Breast epithelium (tissue), 4 donors: ENCODE results near the gene CUL2. TPM values are rescaled to one million over a fixed set of nuclear protein-coding genes. Genes with fewer than 3 reads are reported as not detected.
A peak's percentile ranks its signal among the peaks of the same experiment; 100 is the strongest.

Experiments used
- DNase-seq, 2 donors: peaks; one replicate each; pipeline ENCODE4 v3.0.0-alpha.2; 2019; ENCODE audit warnings: low spot score in 2 of 2
- H3K27ac ChIP-seq, 2 donors: fragments of 200-600 bp; sonication (generic) in 1 of 2; one replicate each; pipeline ENCODE4 v1.5.1; 2016 to 2019; ENCODE audit warnings: mild to moderate bottlenecking in 1 of 2
- H3K27me3 ChIP-seq, 2 donors: fragments of 200-600 bp; sonication (generic) in 1 of 2; one replicate each; pipeline versions ENCODE4 v1.5.1 to v1.6.0; 2017 to 2019; ENCODE audit warnings: control low read depth in 1 of 2, mild to moderate bottlenecking in 1 of 2
- H3K36me3 ChIP-seq: fragments of 200-600 bp; one replicate; pipeline ENCODE4 v1.5.1; 2019
- H3K4me1 ChIP-seq, 2 donors: fragments of 200-600 bp; sonication (generic); one replicate each; pipeline ENCODE4 v1.5.1; 2016 to 2019; ENCODE audit warnings: control low read depth in 1 of 2
- H3K4me3 ChIP-seq, 3 donors: fragments of 200-600 bp; sonication (generic); 1 replicate in 2 of 3; 2 replicates in 1 of 3; pipeline ENCODE4 v1.5.1; 2016 to 2019; ENCODE audit warnings: mild to moderate bottlenecking in 3 of 3, moderate library complexity in 2 of 3
- H3K9me3 ChIP-seq, 2 donors: fragments of 200-600 bp; sonication (generic) in 1 of 2; one replicate each; pipeline ENCODE4 v1.5.1; 2016 to 2019; ENCODE audit warnings: control low read depth in 1 of 2
- CTCF ChIP-seq, 3 donors: fragments of 450-650 bp; IDR thresholded peaks; one replicate each; pipeline ENCODE4 v1.5.1; 2016 to 2017; ENCODE audit warnings: antibody characterized with exemption in 3 of 3, mild to moderate bottlenecking in 3 of 3, moderate library complexity in 3 of 3
- POLR2A ChIP-seq: fragments of 450-650 bp; IDR thresholded peaks from one replicate; pipeline ENCODE4 v1.6.1; 2016; ENCODE audit warnings: antibody characterized with exemption, mild to moderate bottlenecking, moderate library complexity
- POLR2AphosphoS5 ChIP-seq, 3 donors: sonication (generic); formaldehyde crosslinking; IDR thresholded peaks; one replicate each; pipeline ENCODE4 v1.6.1; 2017; ENCODE audit warnings: antibody characterized with exemption in 3 of 3
- intact Hi-C: fragments of 100-400 bp; cut with DNase I; formaldehyde crosslinking; loops from one replicate; pipeline ENCODE4 v1.15.1; 2023; ENCODE audit warnings: low total_unique reads
- total RNA-seq, 3 donors: library from RNA; depleted of rRNA; stranded (reverse); fragments of >200 nt; gene quantifications; one replicate each; pipeline ENCODE4 v1.1.0, GENCODE V29; 2016

The CUL2 gene
- total RNA-seq, result 10 to 100 TPM; 18.9 to 22.7 (median 20.3) TPM

DNA sequence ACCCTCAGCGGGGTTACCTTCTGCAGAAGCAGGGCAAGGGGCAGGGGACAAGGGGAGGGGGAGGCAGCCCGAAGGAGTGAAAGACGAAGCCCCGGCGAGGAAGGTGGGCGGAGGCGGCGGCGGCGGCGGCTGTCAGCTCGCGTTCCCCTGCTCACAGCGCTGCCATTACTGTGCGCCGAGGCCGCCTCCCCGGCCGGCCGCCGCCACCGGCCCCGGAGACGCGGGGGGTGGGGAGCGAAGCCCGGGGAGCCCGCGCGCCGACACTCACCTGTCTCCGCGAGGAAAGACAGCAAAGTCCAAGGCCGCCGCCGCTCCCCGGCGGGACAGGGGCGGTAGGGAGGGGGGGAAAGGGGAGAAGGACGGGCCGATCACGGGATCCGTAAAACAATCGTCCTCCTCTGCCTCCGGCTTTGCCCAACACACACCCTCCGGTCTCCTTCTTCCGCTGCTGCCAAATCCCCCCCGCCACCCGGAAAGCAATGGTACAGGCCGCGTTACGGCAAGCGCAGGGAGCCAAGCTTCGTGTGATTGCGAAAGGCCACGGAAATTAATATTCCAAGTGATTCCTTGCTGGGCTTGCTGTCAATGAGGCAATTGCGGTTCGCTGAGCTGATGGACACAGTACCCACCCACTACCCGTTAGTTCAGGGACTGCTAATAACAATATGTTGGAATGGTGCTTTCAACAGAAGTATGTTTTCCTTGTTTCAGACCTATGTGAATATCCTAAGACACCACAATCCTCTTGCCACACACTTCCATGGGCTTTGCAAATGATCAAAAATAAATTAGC lies at the start of gene CUL2:
Gene CUL2, minus strand, starts transcription at position 180 of the 793 bp plus-strand sequence. CDS start 19,024 bp downstream, outside the sequence.
- TF ChIP-seq CTCF (IDR thresholded peaks at IDR 0.05) (no peak), POLR2AphosphoS5 (IDR thresholded peaks at IDR 0.05) (peak; percentile 90 to 97 (median 97)), POLR2A (no peak)
- peak within 1 kb of the TSS; percentile 88 to 93 for H3K27ac ChIP-seq
- H3K4me1 ChIP-seq, result peaks cover 0 to 7% of the 10 kb centered on the region in 2 donors
- intact Hi-C loops, result no loop called here
- no peaks in the 10 kb centered on the region for H3K9me3 ChIP-seq
- H3K4me3 ChIP-seq, result peak within 1 kb of the TSS; percentile 85 to 93 (median 91)
- no peaks in the 10 kb centered on the region for H3K36me3 ChIP-seq
- H3K27me3 ChIP-seq, result no peaks in the 10 kb centered on the region
- DNase-seq, result peak; percentile 82 to 89

DNA sequence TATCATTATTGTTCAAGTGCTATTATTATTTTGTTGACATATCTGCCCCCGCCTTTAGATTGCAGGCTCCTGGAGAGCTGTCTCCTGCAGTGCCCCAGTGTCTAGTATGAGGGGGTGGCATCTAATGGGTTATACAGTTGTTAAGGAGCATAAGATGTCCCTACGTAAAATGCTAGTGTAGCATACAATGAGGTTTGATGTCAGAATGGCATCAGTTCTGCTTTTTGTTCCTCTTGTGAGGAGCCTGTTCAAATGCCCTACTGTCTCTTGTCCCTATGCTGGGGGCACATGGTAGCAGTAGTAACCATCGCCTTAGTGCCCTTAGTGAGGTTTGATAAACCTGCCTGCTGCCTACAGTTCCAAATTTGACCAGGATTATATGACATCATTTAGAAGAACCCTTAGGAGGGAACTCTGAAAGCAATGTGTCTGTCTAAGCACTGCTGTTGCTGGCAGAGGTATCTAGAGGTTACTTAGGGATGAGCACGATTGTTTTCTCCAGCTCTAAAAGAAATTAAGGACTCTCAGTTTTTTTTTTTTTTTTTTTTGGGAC lies 46.2 kb upstream of the CUL2 start:
- no peaks in the 10 kb centered on the region for H3K4me1 ChIP-seq
- TF ChIP-seq POLR2AphosphoS5 (IDR thresholded peaks at IDR 0.05) (no peak), POLR2A (no peak), CTCF (IDR thresholded peaks at IDR 0.05) (no peak)
- H3K27me3 ChIP-seq, result no peaks in the 10 kb centered on the region
- no peak overlapping the region for H3K27ac ChIP-seq
- no peaks in the 10 kb centered on the region for H3K9me3 ChIP-seq
- no peak for DNase-seq
- no peaks in the 10 kb centered on the region for H3K36me3 ChIP-seq
- H3K4me3 ChIP-seq, result no peak overlapping the region
- intact Hi-C loops, result no loop called here

DNA sequence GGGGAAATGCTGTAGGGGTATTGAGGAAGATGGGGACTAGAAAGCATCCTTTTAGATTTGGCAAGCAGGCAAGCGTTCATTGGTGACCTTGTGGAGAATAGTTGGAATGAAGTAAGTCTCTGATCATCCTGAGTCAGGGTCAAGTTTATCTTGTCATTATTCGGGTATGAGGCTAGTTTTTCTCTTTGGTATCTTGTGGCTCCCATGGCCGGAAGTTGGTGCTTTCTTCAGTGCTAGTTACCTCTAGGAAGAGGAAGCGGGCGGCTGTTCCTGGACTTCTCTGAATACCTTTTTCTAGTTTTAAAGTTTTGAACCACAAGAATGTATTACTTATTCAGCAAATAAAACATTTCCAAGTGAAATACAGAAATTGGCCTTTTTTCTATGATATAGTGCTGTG lies 45.7 kb upstream of the CUL2 start:
- Histone ChIP-seq H3K4me3 (no peak overlapping the region), H3K27ac (no peak overlapping the region), H3K4me1 (no peaks in the 10 kb centered on the region), H3K9me3 (no peaks in the 10 kb centered on the region), H3K36me3 (no peaks in the 10 kb centered on the region), H3K27me3 (no peaks in the 10 kb centered on the region)
- no peak for DNase-seq
- intact Hi-C loops, result no loop called here
- TF ChIP-seq POLR2A (no peak), CTCF (IDR thresholded peaks at IDR 0.05) (no peak), POLR2AphosphoS5 (IDR thresholded peaks at IDR 0.05) (no peak)

- Histone ChIP-seq H3K4me3 (no peak overlapping the region), H3K27me3 (no peaks in the 10 kb centered on the region), H3K9me3 (no peaks in the 10 kb centered on the region), H3K36me3 (no peaks in the 10 kb centered on the region), H3K27ac (no peak overlapping the region), H3K4me1 (no peaks in the 10 kb centered on the region)
- intact Hi-C loops, result no loop called here
- no peak for TF ChIP-seq CTCF (IDR thresholded peaks at IDR 0.05)
- TF ChIP-seq POLR2AphosphoS5 (IDR thresholded peaks at IDR 0.05), result no peak
- no peak for TF ChIP-seq POLR2A
- DNase-seq, result no peak
Measured at GRCh38 chr10:35133586-35133985, 43.4 kb upstream of the CUL2 start.

DNA sequence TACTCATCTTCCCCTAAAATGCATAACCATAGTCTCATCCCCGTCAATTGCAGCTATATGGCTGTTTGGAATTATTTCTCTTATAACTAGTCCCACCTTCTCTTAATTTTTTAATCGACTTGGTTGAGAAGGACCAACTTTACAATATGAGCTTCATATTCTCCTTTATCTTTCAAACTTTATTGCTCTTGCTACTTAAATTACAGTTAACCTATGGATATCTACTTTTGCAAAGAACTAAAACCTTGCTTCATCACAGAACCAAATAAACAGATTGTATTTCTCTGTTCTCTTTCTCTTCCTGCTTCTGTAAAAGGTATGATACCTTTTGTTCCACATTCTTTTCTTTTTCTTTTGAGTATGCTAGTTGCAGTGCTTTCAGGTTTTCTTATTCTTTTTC lies 42.6 kb upstream of the CUL2 start:
- intact Hi-C loops, result no loop called here
- TF ChIP-seq POLR2A (no peak), CTCF (IDR thresholded peaks at IDR 0.05) (no peak), POLR2AphosphoS5 (IDR thresholded peaks at IDR 0.05) (no peak)
- Histone ChIP-seq H3K4me1 (no peaks in the 10 kb centered on the region), H3K4me3 (no peak overlapping the region), H3K27ac (no peak overlapping the region), H3K9me3 (no peaks in the 10 kb centered on the region), H3K27me3 (no peaks in the 10 kb centered on the region), H3K36me3 (no peaks in the 10 kb centered on the region)
- DNase-seq, result no peak
